ENCODE data around the gene ARHGAP5. TPM values are rescaled to one million over a fixed set of nuclear protein-coding genes. Genes with fewer than 3 reads are reported as not detected.
A peak's percentile ranks its signal among the peaks of the same experiment; 100 is the strongest.

ARHGAP5 gene
- total and polyA plus RNA-seq, 9 of the 15 experiments (the other 6 are each of a cell fraction or from before 2014, with no cell fraction given) = 3.1 to 21.8 (median 12.1) TPM

DNA sequence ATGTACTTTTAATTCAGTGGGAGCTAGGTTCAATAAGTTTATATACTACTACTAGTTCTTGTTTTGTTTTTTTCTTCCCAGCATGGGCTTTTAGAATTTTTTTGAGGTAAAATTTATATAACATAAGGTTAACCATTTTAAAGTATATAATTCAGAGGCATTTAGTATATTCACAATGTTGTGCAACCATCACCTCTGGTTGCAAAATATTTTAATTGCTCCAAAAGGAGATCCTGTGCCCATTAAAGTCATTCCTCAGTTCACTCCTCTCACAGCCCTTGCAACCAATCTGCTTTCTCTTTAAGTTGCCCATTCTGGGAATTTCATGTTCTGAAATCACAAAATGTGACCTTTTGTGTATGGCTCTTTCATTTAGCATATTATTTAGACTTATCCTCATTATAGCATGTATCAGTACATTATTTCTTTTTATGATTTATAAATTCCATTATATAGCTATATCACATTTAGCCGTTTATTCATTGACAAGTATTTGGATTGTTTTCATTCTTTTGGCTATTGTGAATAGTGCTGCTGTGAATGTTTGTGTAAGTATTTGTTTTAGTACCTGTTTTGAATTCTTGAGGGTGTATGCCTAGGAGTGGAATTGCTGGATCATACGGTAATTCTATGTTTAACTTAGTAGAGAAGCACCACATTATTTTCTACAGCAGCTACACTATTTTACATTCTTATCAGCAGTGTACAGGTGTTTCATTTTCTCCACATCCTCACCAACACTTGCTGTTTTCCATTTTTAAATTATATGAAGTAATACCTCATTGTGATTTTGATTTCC is 59.1 kb downstream of the ARHGAP5 start:
- no peak for TF ChIP-seq CEBPG (CRISPR knock-in tag; IDR thresholded peaks at IDR 0.05)
- peak in 1 of 2 experiments; percentile 36; a peak in 1 of 4 replicates for TF ChIP-seq CEBPG (tag; conservative IDR thresholded peaks at IDR 0.05 in 1 of 2, IDR thresholded peaks at IDR 0.05 in 1 of 2)
- TF ChIP-seq ZNF76 (CRISPR knock-in tag; IDR thresholded peaks at IDR 0.05; ENCODE audit: borderline replicate concordance) = no peak
- FAIRE-seq (no peak), DNase-seq (ENCODE audit: extremely low read depth in 1 of 4, low spot score in 3 of 4) (no peak), ATAC-seq (no peak)
- intact Hi-C loops (cut with micrococcal nuclease) (no loop called here), in situ Hi-C loops (cut with MboI) (no loop called here)
- H3K36me3 ChIP-seq (ENCODE audit: control insufficient read depth, insufficient read depth, low read length) = no peaks in the 10 kb centered on the region; the same call in 1 of the 3 replicates
- H3K9me1 ChIP-seq (ENCODE audit: control insufficient read depth, insufficient read depth, low read length) = no peaks in the 10 kb centered on the region
- H4K20me1 ChIP-seq (replicated peaks; ENCODE audit: control insufficient read depth, insufficient read depth, low read length) = no peaks in the 10 kb centered on the region
- ChIA-PET CTCF (ENCODE audit: low intra/inter-chr PET ratio) (no interaction called here), POLR2A (no interaction called here)
- no peaks in the 10 kb centered on the region for H3K4me1 ChIP-seq (replicated peaks in 1 of 2; ENCODE audit: control insufficient read depth in 2 of 2, insufficient read depth in 2 of 2, low read length in 2 of 2)
- BruUV-seq (replicated peaks) = no TSS peak
- H3K27ac ChIP-seq (ENCODE audit: extremely low read depth, low read depth, low read length) = no peak overlapping the region
- H3K79me2 ChIP-seq (ENCODE audit: control insufficient read depth, insufficient read depth, low read length) = peaks cover 8% of the 10 kb centered on the region; the same call in 1 of the 3 replicates
- no peak overlapping the region for H2AFZ ChIP-seq (ENCODE audit: low read depth, low read length)
- H3K4me2 ChIP-seq (ENCODE audit: insufficient read depth, low read length) = no peak overlapping the region
- WGBS (ENCODE audit: insufficient coverage, low coverage, missing lambda C conversion rate) = 69% methylated on average over 2 of the region's 2 CpGs
- no peak overlapping the region for H3K9ac ChIP-seq (ENCODE audit: insufficient read depth in 1 of 2, low read depth in 2 of 2, low read length in 2 of 2)
- no peak overlapping the region for H3K4me3 ChIP-seq
- no peaks in the 10 kb centered on the region for H3K27me3 ChIP-seq (ENCODE audit: control insufficient read depth in 2 of 2, insufficient read depth in 2 of 2, low read length in 2 of 2)
- H3K9me3 ChIP-seq (replicated peaks; ENCODE audit: control insufficient read depth, insufficient read depth, low read depth, low read length) = no peaks in the 10 kb centered on the region

DNA sequence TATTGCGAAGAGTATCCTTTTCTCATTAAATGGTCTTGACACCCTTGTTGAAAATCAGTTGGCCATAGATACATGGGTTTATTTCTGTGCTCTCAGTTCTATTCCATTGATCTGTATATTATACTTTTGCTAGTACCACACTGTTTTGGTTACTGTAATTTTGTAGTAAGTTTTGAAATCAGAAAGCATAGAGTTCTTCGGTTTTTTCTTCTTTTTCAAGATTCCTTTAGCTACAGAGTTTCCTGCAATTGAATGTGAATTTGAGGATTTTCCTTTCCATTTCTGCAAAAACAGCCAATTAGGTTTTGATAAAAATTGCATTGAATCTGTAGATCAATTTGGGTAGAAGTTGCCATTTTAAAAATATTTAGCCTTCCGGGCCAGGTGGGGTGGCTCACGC is 60.2 kb downstream of the ARHGAP5 start:
- DNase-seq (ENCODE audit: extremely low read depth in 1 of 4, low spot score in 3 of 4) (no peak), ATAC-seq (no peak), FAIRE-seq (no peak)
- H3K36me3 ChIP-seq (ENCODE audit: control insufficient read depth, insufficient read depth, low read length) = no peaks in the 10 kb centered on the region; the same call in 1 of the 3 replicates
- H3K4me1 ChIP-seq (replicated peaks in 1 of 2; ENCODE audit: control insufficient read depth in 2 of 2, insufficient read depth in 2 of 2, low read length in 2 of 2) = no peaks in the 10 kb centered on the region
- peaks cover 8% of the 10 kb centered on the region; the same call in 1 of the 3 replicates for H3K79me2 ChIP-seq (ENCODE audit: control insufficient read depth, insufficient read depth, low read length)
- H3K9me3 ChIP-seq (replicated peaks; ENCODE audit: control insufficient read depth, insufficient read depth, low read depth, low read length) = no peaks in the 10 kb centered on the region
- H2AFZ ChIP-seq (ENCODE audit: low read depth, low read length) = no peak overlapping the region
- intact Hi-C loops (cut with micrococcal nuclease) (no loop called here), in situ Hi-C loops (cut with MboI) (no loop called here)
- no peaks in the 10 kb centered on the region for H3K9me1 ChIP-seq (ENCODE audit: control insufficient read depth, insufficient read depth, low read length)
- no TSS peak for BruUV-seq (replicated peaks)
- CTCF ChIA-PET (ENCODE audit: low intra/inter-chr PET ratio) = no interaction called here
- H3K27ac ChIP-seq (ENCODE audit: extremely low read depth, low read depth, low read length) = no peak overlapping the region
- H3K4me3 ChIP-seq = no peak overlapping the region
- no peak overlapping the region for H3K9ac ChIP-seq (ENCODE audit: insufficient read depth in 1 of 2, low read depth in 2 of 2, low read length in 2 of 2)
- 95% methylated on average over 3 of the region's 4 CpGs for WGBS (ENCODE audit: insufficient coverage, low coverage, missing lambda C conversion rate)
- no peaks in the 10 kb centered on the region for H4K20me1 ChIP-seq (replicated peaks; ENCODE audit: control insufficient read depth, insufficient read depth, low read length)
- no peak overlapping the region for H3K4me2 ChIP-seq (ENCODE audit: insufficient read depth, low read length)
- POLR2A ChIA-PET = no interaction called here
- no peaks in the 10 kb centered on the region for H3K27me3 ChIP-seq (ENCODE audit: control insufficient read depth in 2 of 2, insufficient read depth in 2 of 2, low read length in 2 of 2)
- TF ChIP-seq LCOR (CRISPR knock-in tag; IDR thresholded peaks at IDR 0.05) (no peak), ZNF140 (CRISPR knock-in tag; IDR thresholded peaks at IDR 0.05) (no peak), BRD9 (IDR thresholded peaks at IDR 0.05; ENCODE audit: low read depth, partially characterized antibody) (no peak), MCM5 (IDR thresholded peaks at IDR 0.05; ENCODE audit: low read depth) (no peak), MCM7 (IDR thresholded peaks at IDR 0.05) (no peak)
- TF ChIP-seq, protein P1, sequence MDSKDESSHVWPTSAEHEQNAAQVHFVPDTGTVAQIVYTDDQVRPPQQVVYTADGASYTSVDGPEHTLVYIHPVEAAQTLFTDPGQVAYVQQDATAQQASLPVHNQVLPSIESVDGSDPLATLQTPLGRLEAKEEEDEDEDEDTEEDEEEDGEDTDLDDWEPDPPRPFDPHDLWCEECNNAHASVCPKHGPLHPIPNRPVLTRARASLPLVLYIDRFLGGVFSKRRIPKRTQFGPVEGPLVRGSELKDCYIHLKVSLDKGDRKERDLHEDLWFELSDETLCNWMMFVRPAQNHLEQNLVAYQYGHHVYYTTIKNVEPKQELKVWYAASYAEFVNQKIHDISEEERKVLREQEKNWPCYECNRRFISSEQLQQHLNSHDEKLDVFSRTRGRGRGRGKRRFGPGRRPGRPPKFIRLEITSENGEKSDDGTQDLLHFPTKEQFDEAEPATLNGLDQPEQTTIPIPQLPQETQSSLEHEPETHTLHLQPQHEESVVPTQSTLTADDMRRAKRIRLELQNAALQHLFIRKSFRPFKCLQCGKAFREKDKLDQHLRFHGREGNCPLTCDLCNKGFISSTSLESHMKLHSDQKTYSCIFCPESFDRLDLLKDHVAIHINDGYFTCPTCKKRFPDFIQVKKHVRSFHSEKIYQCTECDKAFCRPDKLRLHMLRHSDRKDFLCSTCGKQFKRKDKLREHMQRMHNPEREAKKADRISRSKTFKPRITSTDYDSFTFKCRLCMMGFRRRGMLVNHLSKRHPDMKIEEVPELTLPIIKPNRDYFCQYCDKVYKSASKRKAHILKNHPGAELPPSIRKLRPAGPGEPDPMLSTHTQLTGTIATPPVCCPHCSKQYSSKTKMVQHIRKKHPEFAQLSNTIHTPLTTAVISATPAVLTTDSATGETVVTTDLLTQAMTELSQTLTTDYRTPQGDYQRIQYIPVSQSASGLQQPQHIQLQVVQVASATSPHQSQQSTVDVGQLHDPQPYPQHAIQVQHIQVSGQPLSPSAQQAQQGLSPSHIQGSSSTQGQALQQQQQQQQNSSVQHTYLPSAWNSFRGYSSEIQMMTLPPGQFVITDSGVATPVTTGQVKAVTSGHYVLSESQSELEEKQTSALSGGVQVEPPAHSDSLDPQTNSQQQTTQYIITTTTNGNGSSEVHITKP (IDR thresholded peaks at IDR 0.05; ENCODE audit: partially characterized antibody) = no peak
- TF ChIP-seq, protein P2, sequence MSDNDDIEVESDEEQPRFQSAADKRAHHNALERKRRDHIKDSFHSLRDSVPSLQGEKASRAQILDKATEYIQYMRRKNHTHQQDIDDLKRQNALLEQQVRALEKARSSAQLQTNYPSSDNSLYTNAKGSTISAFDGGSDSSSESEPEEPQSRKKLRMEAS (CRISPR knock-in tag; IDR thresholded peaks at IDR 0.05) = no peak

All from K562 (cell line).